Endothelial cell of umbilical vein (primary cell): Measurements from ENCODE around the gene ANGPTL2. TPM values are rescaled to one million over a fixed set of nuclear protein-coding genes. Genes with fewer than 3 reads are reported as not detected.

Experiments used
- BruUV-seq: library from RNA; stranded (reverse); fragments of 400-500 nt; replicated peaks from 2 replicates; lab custom pipeline; 2021; lab: Mats Ljungman, UMichigan
- CTCF ChIA-PET: fragments of 300-600, 350-600 bp; sonication (Branson Sonifier 250); formaldehyde crosslinking; loops from one replicate; lab custom pipeline; 2021; ENCODE audit warnings: antibody characterized with exemption, inconsistent platforms; lab: Charles Lee
- POLR2A ChIA-PET: fragments of 300-600, 350-600 bp; sonication (Branson Sonifier 250); formaldehyde crosslinking; loops from one replicate; lab custom pipeline; 2021; ENCODE audit warnings: antibody characterized with exemption, inconsistent platforms; lab: Charles Lee
- DNase-seq: peaks from one replicate; pipeline ENCODE4 v3.0.0-alpha.2; 2011; ENCODE audit warnings: low read depth, low spot score
- FAIRE-seq: peaks from 2 replicates; lab custom pipeline; 2011; peaks lifted over from hg19 to GRCh38; lab: Jason Lieb, UNC
- H2AFZ ChIP-seq: 2 replicates; pipeline ENCODE4 v1.6.0; 2012; ENCODE audit warnings: low read depth, low read length, control low read depth, inconsistent platforms
- H3K27ac ChIP-seq: 2 replicates; pipeline ENCODE4 v1.5.1; 2011; ENCODE audit warnings: low read depth, mild to moderate bottlenecking, control low read depth, low read length, moderate library complexity; ENCODE audit not compliant: insufficient read depth
- H3K27me3 ChIP-seq, 2 experiments: 2 replicates each; pipeline versions ENCODE4 v1.6.0 to v1.6.1; 2011; ENCODE audit warnings: low read length in 2 of 2, mixed read lengths in 1 of 2; ENCODE audit not compliant: control insufficient read depth in 2 of 2, insufficient read depth in 2 of 2
- H3K36me3 ChIP-seq, 2 experiments: 2 replicates in 1 of 2; 3 replicates in 1 of 2; pipeline ENCODE4 v1.5.1; 2011; ENCODE audit warnings: low read length in 2 of 2, mild to moderate bottlenecking in 1 of 2, moderate library complexity in 1 of 2; ENCODE audit not compliant: control insufficient read depth in 2 of 2, insufficient read depth in 2 of 2; ENCODE audit errors: extremely low read depth in 1 of 2
- H3K4me1 ChIP-seq: 3 replicates; pipeline ENCODE4 v1.5.1; 2011; ENCODE audit warnings: mild to moderate bottlenecking, low read length; ENCODE audit not compliant: control insufficient read depth, insufficient read depth; ENCODE audit errors: extremely low read depth
- H3K4me2 ChIP-seq: 2 replicates; pipeline ENCODE4 v1.6.1; 2011; ENCODE audit warnings: low read length, control low read depth, mixed read lengths; ENCODE audit not compliant: insufficient read depth
- H3K4me3 ChIP-seq, 3 experiments: fragments of 200-600 bp in 1 of 3; sonication (generic), shearing (Covaris generic) in 1 of 3; replicated peaks in 1 of 3; 2 replicates each; pipeline ENCODE4 v1.5.1; 2011 to 2016; ENCODE audit warnings: control low read depth in 3 of 3, low read length in 3 of 3, mild to moderate bottlenecking in 2 of 3, inconsistent platforms in 1 of 3, low read depth in 1 of 3, moderate library complexity in 1 of 3; ENCODE audit not compliant: insufficient read depth in 1 of 3
- H3K79me2 ChIP-seq: 2 replicates; pipeline ENCODE4 v1.6.0; 2012; ENCODE audit warnings: low read length, inconsistent platforms; ENCODE audit not compliant: control insufficient read depth, insufficient read depth
- H3K9ac ChIP-seq: replicated peaks from 2 replicates; pipeline ENCODE3; 2011; ENCODE audit warnings: low read length, control low read depth; ENCODE audit not compliant: insufficient read depth; ENCODE audit errors: extremely low read depth
- H3K9me1 ChIP-seq: replicated peaks from 3 replicates; pipeline ENCODE4 v1.6.0; 2011; ENCODE audit warnings: mild to moderate bottlenecking, low read length; ENCODE audit not compliant: control insufficient read depth, insufficient read depth; ENCODE audit errors: extremely low read depth
- H3K9me3 ChIP-seq: replicated peaks from 2 replicates; pipeline ENCODE4 v1.5.1; 2012; ENCODE audit warnings: low read length, inconsistent platforms; ENCODE audit not compliant: control insufficient read depth, insufficient read depth
- H4K20me1 ChIP-seq: replicated peaks from 2 replicates; pipeline ENCODE3; 2011; ENCODE audit warnings: mild to moderate bottlenecking, low read length; ENCODE audit not compliant: control insufficient read depth, insufficient read depth; ENCODE audit errors: extremely low read depth
- EZH2 ChIP-seq: IDR thresholded peaks from 2 replicates; pipeline ENCODE4 v1.6.1; 2012; ENCODE audit warnings: borderline replicate concordance, low read depth, mild to moderate bottlenecking, moderate library complexity, low read length, inconsistent platforms; ENCODE audit not compliant: severe bottlenecking
- FOS ChIP-seq: IDR thresholded peaks from 2 replicates; pipeline ENCODE4 v1.6.1; 2011; ENCODE audit warnings: mild to moderate bottlenecking, low read length, moderate library complexity, borderline replicate concordance; ENCODE audit not compliant: insufficient read depth
- GATA2 ChIP-seq: IDR thresholded peaks from 2 replicates; pipeline ENCODE4 v1.7.0; 2011; ENCODE audit warnings: low read depth, mild to moderate bottlenecking, moderate library complexity, mixed read lengths, low read length; ENCODE audit not compliant: insufficient read length, insufficient read depth
- JUN ChIP-seq: IDR thresholded peaks from 2 replicates; pipeline ENCODE4 v1.6.1; 2011; ENCODE audit warnings: borderline replicate concordance, low read depth; ENCODE audit not compliant: insufficient read length, insufficient read depth
- MYC ChIP-seq: IDR thresholded peaks from one replicate; pipeline ENCODE4 v1.6.1; 2011; ENCODE audit warnings: mild to moderate bottlenecking, low read depth, low read length
- POLR2A ChIP-seq: IDR thresholded peaks from 2 replicates; pipeline ENCODE4 v1.6.1; 2012; ENCODE audit warnings: low read depth, mild to moderate bottlenecking, control low read depth, low read length
- POLR2AphosphoS5 ChIP-seq: IDR thresholded peaks from 2 replicates; pipeline ENCODE4 v1.6.1; 2012; ENCODE audit warnings: low read depth, mild to moderate bottlenecking, control low read depth, low read length, moderate library complexity; ENCODE audit not compliant: insufficient read depth
- dilution Hi-C: fragments of 300-500 bp; cut with MboI; formaldehyde crosslinking; loops from one replicate; pipeline ENCODE4 v1.15.0; 2019; ENCODE audit warnings: low sequenced_read_pairs; ENCODE audit not compliant: extremely low pct_ligation_motif_present
- intact Hi-C: fragments of 100-400 bp; cut with micrococcal nuclease; formaldehyde crosslinking; loops from one replicate; pipeline ENCODE4 v1.10.0; 2022
- polyA plus RNA-seq, 4 experiments: library from polyadenylated mRNA; depleted of rRNA in 3 of 4; stranded (reverse) in 3 of 4; unstranded in 1 of 4; fragments of >200 nt; gene quantifications; 2 replicates each; pipeline versions ENCODE4 v1.2.1 to v1.2.3, GENCODE V29; 2011 to 2012; ENCODE audit warnings: missing spikeins in 1 of 4
- total RNA-seq: library from RNA; stranded (reverse); gene quantifications from 2 replicates; pipeline ENCODE4 v1.2.3, GENCODE V29; 2021
- TF ChIP-seq, protein P1 (sequence below): IDR thresholded peaks from 2 replicates; pipeline ENCODE4 v1.6.1; 2011; ENCODE audit not compliant: insufficient read depth, insufficient read length
- TF ChIP-seq, protein P2 (sequence below), 2 donors: IDR thresholded peaks; 1 replicate in 1 of 2; 2 replicates in 1 of 2; pipeline ENCODE4 v1.5.1; 2011; ENCODE audit warnings: low read length in 2 of 2, mild to moderate bottlenecking in 2 of 2, moderate library complexity in 2 of 2, control low read depth in 1 of 2, inconsistent platforms in 1 of 2, low read depth in 1 of 2; ENCODE audit not compliant: insufficient read depth in 1 of 2; ENCODE audit errors: extremely low read depth in 1 of 2

The ANGPTL2 gene
- total and polyA plus RNA-seq, 2 donors (not counting 3 experiments of a cell fraction or from before 2014, with no cell fraction given) = 15.1 to 24.5 TPM

DNA sequence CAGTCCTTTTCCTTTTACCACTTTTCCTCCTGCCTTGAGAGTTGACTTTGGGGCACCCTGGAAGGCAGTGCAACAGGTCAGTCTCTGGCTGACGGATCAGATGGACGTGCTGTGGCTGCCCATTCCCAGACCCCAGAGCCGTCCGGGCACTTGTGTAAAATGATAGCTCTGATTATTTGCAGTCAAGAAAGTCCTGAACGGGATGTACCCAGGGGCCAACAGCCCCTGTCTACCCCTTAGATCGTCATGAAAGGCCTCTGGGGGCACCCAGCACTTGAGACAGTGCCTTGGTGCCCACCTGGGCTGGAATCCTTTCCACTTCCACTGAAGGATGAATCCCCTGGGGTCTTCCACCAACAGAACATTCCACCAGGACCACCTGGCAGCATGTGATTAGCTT is 17.7 kb upstream of the ANGPTL2 start:
- no peaks in the 10 kb centered on the region for H3K79me2 ChIP-seq
- no peak overlapping the region for H3K4me2 ChIP-seq
- no peaks in the 10 kb centered on the region for H3K9me3 ChIP-seq
- H3K27ac ChIP-seq = no peak overlapping the region
- CTCF ChIA-PET = no interaction called here
- dilution Hi-C loops = no loop called here
- intact Hi-C loops = no loop called here
- no peaks in the 10 kb centered on the region for H3K9me1 ChIP-seq
- no peak overlapping the region for H2AFZ ChIP-seq
- BruUV-seq = no TSS peak
- H4K20me1 ChIP-seq = no peaks in the 10 kb centered on the region
- no peak for TF ChIP-seq JUN
- no peak for TF ChIP-seq POLR2A
- TF ChIP-seq FOS = no peak
- TF ChIP-seq, protein P1, sequence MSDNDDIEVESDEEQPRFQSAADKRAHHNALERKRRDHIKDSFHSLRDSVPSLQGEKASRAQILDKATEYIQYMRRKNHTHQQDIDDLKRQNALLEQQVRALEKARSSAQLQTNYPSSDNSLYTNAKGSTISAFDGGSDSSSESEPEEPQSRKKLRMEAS = no peak
- no peak for TF ChIP-seq MYC
- no peak for TF ChIP-seq POLR2AphosphoS5
- TF ChIP-seq, protein P2, sequence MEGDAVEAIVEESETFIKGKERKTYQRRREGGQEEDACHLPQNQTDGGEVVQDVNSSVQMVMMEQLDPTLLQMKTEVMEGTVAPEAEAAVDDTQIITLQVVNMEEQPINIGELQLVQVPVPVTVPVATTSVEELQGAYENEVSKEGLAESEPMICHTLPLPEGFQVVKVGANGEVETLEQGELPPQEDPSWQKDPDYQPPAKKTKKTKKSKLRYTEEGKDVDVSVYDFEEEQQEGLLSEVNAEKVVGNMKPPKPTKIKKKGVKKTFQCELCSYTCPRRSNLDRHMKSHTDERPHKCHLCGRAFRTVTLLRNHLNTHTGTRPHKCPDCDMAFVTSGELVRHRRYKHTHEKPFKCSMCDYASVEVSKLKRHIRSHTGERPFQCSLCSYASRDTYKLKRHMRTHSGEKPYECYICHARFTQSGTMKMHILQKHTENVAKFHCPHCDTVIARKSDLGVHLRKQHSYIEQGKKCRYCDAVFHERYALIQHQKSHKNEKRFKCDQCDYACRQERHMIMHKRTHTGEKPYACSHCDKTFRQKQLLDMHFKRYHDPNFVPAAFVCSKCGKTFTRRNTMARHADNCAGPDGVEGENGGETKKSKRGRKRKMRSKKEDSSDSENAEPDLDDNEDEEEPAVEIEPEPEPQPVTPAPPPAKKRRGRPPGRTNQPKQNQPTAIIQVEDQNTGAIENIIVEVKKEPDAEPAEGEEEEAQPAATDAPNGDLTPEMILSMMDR (IDR thresholded peaks at IDR 0.05; ENCODE audit: extremely low read depth in 1 of 2, insufficient read depth in 1 of 2, low read depth in 1 of 2, low read length in 2 of 2) = no peak
- TF ChIP-seq GATA2 = no peak
- no peak for TF ChIP-seq EZH2
- no peak overlapping the region for H3K9ac ChIP-seq
- FAIRE-seq = no peak
- DNase-seq = no peak
- H3K4me3 ChIP-seq = no peak overlapping the region
- POLR2A ChIA-PET = no interaction called here
- no peaks in the 10 kb centered on the region for H3K4me1 ChIP-seq
- H3K27me3 ChIP-seq = peaks cover 0 to 4% of the 10 kb centered on the region in 2 experiments
- H3K36me3 ChIP-seq = no peaks in the 10 kb centered on the region
